ENCODE measurements around the gene FPGT. TPM values are rescaled to one million over a fixed set of nuclear protein-coding genes. Genes with fewer than 3 reads are reported as not detected.

FPGT gene
- total and polyA plus RNA-seq, 2 donors (not counting 1 experiment from before 2014, with no cell fraction given) = 2.1 to 10.7 TPM

GRCh38 chr1:74246315-74246714, 48.3 kb downstream of the FPGT start:
- no peaks in the 10 kb centered on the region for H3K27me3 Mint-ChIP-seq
- Histone ChIP-seq H3K4me1 (ENCODE audit: control insufficient read depth in 2 of 2, insufficient read depth in 2 of 2, low read length in 2 of 2) (no peaks in the 10 kb centered on the region), H3K27me3 (replicated peaks in 1 of 4; ENCODE audit: control extremely low read depth in 1 of 4, control insufficient read depth in 3 of 4, insufficient read depth in 4 of 4, low read length in 3 of 4) (no peaks in the 10 kb centered on the region), H3K27ac (ENCODE audit: low read length in 2 of 2) (no peak overlapping the region), H2AFZ (ENCODE audit: insufficient read depth, low read depth, low read length, poor library complexity, severe bottlenecking) (no peak overlapping the region), H3K4me3 (ENCODE audit: control extremely low read depth in 1 of 5, extremely low read depth in 1 of 5, insufficient read depth in 1 of 5, low read depth in 2 of 5, low read length in 4 of 5) (no peak overlapping the region), H4K20me1 (ENCODE audit: control insufficient read depth, insufficient read depth, low read length, poor library complexity, severe bottlenecking) (no peaks in the 10 kb centered on the region), H3K9ac (ENCODE audit: low read length) (no peak overlapping the region), H3K9me3 (ENCODE audit: control extremely low read depth in 1 of 3, control insufficient read depth in 2 of 3, insufficient read depth in 1 of 3, low read length in 2 of 3) (peaks cover 0 to 5% (median 0%) of the 10 kb centered on the region in 3 donors), H3K36me3 (replicated peaks in 1 of 2; ENCODE audit: control extremely low read depth in 1 of 2, control insufficient read depth in 1 of 2, extremely low read depth in 1 of 2, insufficient read depth in 2 of 2, low read length in 1 of 2) (no peaks in the 10 kb centered on the region), H3K4me2 (replicated peaks; ENCODE audit: low read depth, low read length, poor library complexity, severe bottlenecking) (no peak overlapping the region), H3K79me2 (ENCODE audit: control insufficient read depth, insufficient read depth, low read length) (no peaks in the 10 kb centered on the region)
- H3K4me3 Mint-ChIP-seq = no peak overlapping the region
- intact Hi-C loops (cut with micrococcal nuclease) = no loop called here
- ATAC-seq (ENCODE audit: low read depth) = no peak
- TF ChIP-seq EZH2 (IDR thresholded peaks at IDR 0.05; ENCODE audit: borderline replicate concordance, insufficient read depth, low read depth, low read length, poor library complexity, severe bottlenecking) (no peak), CTCF (IDR thresholded peaks at IDR 0.05) (no peak)
- no peak for DNase-seq
- WGBS (ENCODE audit: insufficient coverage) = 86% methylated on average over 1 of the region's 2 CpGs
- no peaks in the 10 kb centered on the region for H3K4me1 Mint-ChIP-seq
- no peaks in the 10 kb centered on the region for H3K9me3 Mint-ChIP-seq (ENCODE audit: insufficient read depth)
- no peak overlapping the region for H3K27ac Mint-ChIP-seq
- ChIA-PET POLR2A (no interaction called here), CTCF (no interaction called here)

GRCh38 chr1:74247881-74248528, 50.0 kb downstream of the FPGT start:
- 94% methylated on average over 13 of the region's 22 CpGs for WGBS (ENCODE audit: insufficient coverage)
- no peak for ATAC-seq (ENCODE audit: low read depth)

More at GRCh38 chr1:74247881-74248528, 50.0 kb downstream of the FPGT start:
- no peaks in the 10 kb centered on the region for H3K36me3 ChIP-seq (replicated peaks in 1 of 2; ENCODE audit: control extremely low read depth in 1 of 2, control insufficient read depth in 1 of 2, extremely low read depth in 1 of 2, insufficient read depth in 2 of 2, low read length in 1 of 2)
- H3K79me2 ChIP-seq (ENCODE audit: control insufficient read depth, insufficient read depth, low read length) = no peaks in the 10 kb centered on the region
- no peak for DNase-seq
- intact Hi-C loops (cut with micrococcal nuclease) = no loop called here
- Mint-ChIP-seq H3K4me3 (no peak overlapping the region), H3K27me3 (no peaks in the 10 kb centered on the region), H3K4me1 (no peaks in the 10 kb centered on the region), H3K27ac (no peak overlapping the region), H3K9me3 (ENCODE audit: insufficient read depth) (no peaks in the 10 kb centered on the region)
- ChIA-PET POLR2A (no interaction called here), CTCF (no interaction called here)
- no peak overlapping the region for H3K9ac ChIP-seq (ENCODE audit: low read length)
- peaks cover 0 to 5% (median 0%) of the 10 kb centered on the region in 3 donors for H3K9me3 ChIP-seq (ENCODE audit: control extremely low read depth in 1 of 3, control insufficient read depth in 2 of 3, insufficient read depth in 1 of 3, low read length in 2 of 3)
- no peaks in the 10 kb centered on the region for H3K27me3 ChIP-seq (replicated peaks in 1 of 4; ENCODE audit: control extremely low read depth in 1 of 4, control insufficient read depth in 3 of 4, insufficient read depth in 4 of 4, low read length in 3 of 4)
- H3K4me2 ChIP-seq (replicated peaks; ENCODE audit: low read depth, low read length, poor library complexity, severe bottlenecking) = no peak overlapping the region
- no peaks in the 10 kb centered on the region for H3K4me1 ChIP-seq (ENCODE audit: control insufficient read depth in 2 of 2, insufficient read depth in 2 of 2, low read length in 2 of 2)
- H3K4me3 ChIP-seq (ENCODE audit: control extremely low read depth in 1 of 5, extremely low read depth in 1 of 5, insufficient read depth in 1 of 5, low read depth in 2 of 5, low read length in 4 of 5) = no peak overlapping the region
- no peak overlapping the region for H2AFZ ChIP-seq (ENCODE audit: insufficient read depth, low read depth, low read length, poor library complexity, severe bottlenecking)
- no peak for TF ChIP-seq CTCF (IDR thresholded peaks at IDR 0.05)
- no peak for TF ChIP-seq EZH2 (IDR thresholded peaks at IDR 0.05; ENCODE audit: borderline replicate concordance, insufficient read depth, low read depth, low read length, poor library complexity, severe bottlenecking)
- no peaks in the 10 kb centered on the region for H4K20me1 ChIP-seq (ENCODE audit: control insufficient read depth, insufficient read depth, low read length, poor library complexity, severe bottlenecking)
- no peak overlapping the region for H3K27ac ChIP-seq (ENCODE audit: low read length in 2 of 2)

Measured in B cell (primary cell).